CD14-positive monocyte (primary cell): ENCODE data around the gene TAF1C. TPM values are rescaled to one million over a fixed set of nuclear protein-coding genes. Genes with fewer than 3 reads are reported as not detected.

Experiments used
- DNase-seq, 3 donors: peaks; one replicate each; pipeline ENCODE4 v3.0.0-alpha.2; 2011 to 2022
- H2AFZ ChIP-seq: 2 replicates; pipeline ENCODE4 v1.6.0; 2012; ENCODE audit warnings: mild to moderate bottlenecking, low read depth, low read length, inconsistent platforms; ENCODE audit not compliant: insufficient read depth, poor library complexity, severe bottlenecking
- H3K27ac ChIP-seq, 2 donors: 1 replicate in 1 of 2; 2 replicates in 1 of 2; pipeline ENCODE4 v1.5.1; 2012 to 2013; ENCODE audit warnings: low read length in 2 of 2, control low read depth in 1 of 2, inconsistent platforms in 1 of 2, low read depth in 1 of 2, mild to moderate bottlenecking in 1 of 2
- H3K27me3 ChIP-seq, 2 donors: one replicate each; pipeline versions ENCODE4 v1.6.0 to v1.6.1; 2011 to 2013; ENCODE audit warnings: low read length in 2 of 2; ENCODE audit not compliant: control insufficient read depth in 2 of 2, insufficient read depth in 2 of 2
- H3K36me3 ChIP-seq, 2 donors: replicated peaks in 1 of 2; 1 replicate in 1 of 2; 2 replicates in 1 of 2; pipeline versions ENCODE4 v1.5.1 to v1.6.1; 2012 to 2013; ENCODE audit warnings: low read length in 2 of 2, control low read depth in 1 of 2, inconsistent platforms in 1 of 2, mild to moderate bottlenecking in 1 of 2; ENCODE audit not compliant: insufficient read depth in 2 of 2, control insufficient read depth in 1 of 2
- H3K4me1 ChIP-seq, 2 donors: 1 replicate in 1 of 2; 2 replicates in 1 of 2; pipeline versions ENCODE4 v1.5.1 to v1.6.1; 2012 to 2013; ENCODE audit warnings: low read length in 2 of 2, control low read depth in 1 of 2, inconsistent platforms in 1 of 2, mild to moderate bottlenecking in 1 of 2, moderate library complexity in 1 of 2; ENCODE audit not compliant: insufficient read depth in 2 of 2, control insufficient read depth in 1 of 2
- H3K4me2 ChIP-seq: replicated peaks from 2 replicates; pipeline ENCODE3; 2012; ENCODE audit warnings: low read length, moderate library complexity, mild to moderate bottlenecking; ENCODE audit not compliant: poor library complexity, severe bottlenecking; ENCODE audit errors: extremely low read depth
- H3K4me3 ChIP-seq, 3 experiments: fragments of 200-600 bp in 1 of 3; sonication (generic) in 1 of 3; replicated peaks in 1 of 3; 1 replicate in 2 of 3; 2 replicates in 1 of 3; pipeline ENCODE4 v1.5.1; 2011 to 2013; ENCODE audit warnings: low read length in 3 of 3, mild to moderate bottlenecking in 3 of 3, control low read depth in 2 of 3, low read depth in 2 of 3, inconsistent platforms in 1 of 3, moderate library complexity in 1 of 3
- H3K79me2 ChIP-seq: 2 replicates; pipeline ENCODE4 v1.6.0; 2012; ENCODE audit warnings: mild to moderate bottlenecking, control low read depth, inconsistent platforms, low read length, moderate library complexity; ENCODE audit not compliant: insufficient read depth
- H3K9ac ChIP-seq: 2 replicates; pipeline ENCODE4 v1.6.0; 2017; ENCODE audit warnings: low read length, mild to moderate bottlenecking; ENCODE audit not compliant: insufficient read depth, poor library complexity, severe bottlenecking
- H3K9me3 ChIP-seq, 2 donors: replicated peaks in 1 of 2; 1 replicate in 1 of 2; 2 replicates in 1 of 2; pipeline versions ENCODE4 v1.5.1 to v1.6.1; 2012 to 2013; ENCODE audit warnings: low read length in 2 of 2, control low read depth in 1 of 2; ENCODE audit not compliant: control insufficient read depth in 1 of 2, insufficient read depth in 1 of 2
- H4K20me1 ChIP-seq: 2 replicates; pipeline ENCODE4 v1.6.0; 2012; ENCODE audit warnings: mild to moderate bottlenecking, low read length, control low read depth, moderate library complexity; ENCODE audit not compliant: insufficient read depth
- H3K27ac Mint-ChIP-seq, 7 donors: one replicate each; pipeline ENCODE4 v1.8.0; 2020; ENCODE audit warnings: mild to moderate bottlenecking in 7 of 7, mixed read lengths in 7 of 7, moderate library complexity in 6 of 7, inconsistent platforms in 2 of 7
- H3K27me3 Mint-ChIP-seq, 3 donors: one replicate each; pipeline ENCODE4 v1.8.0; 2021 to 2022; ENCODE audit warnings: low read depth in 3 of 3, mild to moderate bottlenecking in 3 of 3, mixed read lengths in 3 of 3, moderate library complexity in 3 of 3, inconsistent platforms in 1 of 3
- H3K36me3 Mint-ChIP-seq, 2 donors: one replicate each; pipeline ENCODE4 v1.8.0; 2020; ENCODE audit warnings: mixed read lengths in 2 of 2, inconsistent platforms in 1 of 2, mild to moderate bottlenecking in 1 of 2
- H3K4me1 Mint-ChIP-seq: one replicate; pipeline ENCODE4 v1.8.0; 2020; ENCODE audit warnings: mild to moderate bottlenecking, mixed read lengths
- H3K4me3 Mint-ChIP-seq, 2 donors: one replicate each; pipeline ENCODE4 v1.8.0; 2020; ENCODE audit warnings: mild to moderate bottlenecking in 2 of 2, mixed read lengths in 2 of 2, moderate library complexity in 1 of 2
- H3K9me3 Mint-ChIP-seq, 7 donors: one replicate each; pipeline ENCODE4 v1.8.0; 2020 to 2022; ENCODE audit warnings: mixed read lengths in 7 of 7, mild to moderate bottlenecking in 6 of 7, moderate library complexity in 6 of 7, inconsistent platforms in 2 of 7
- CTCF ChIP-seq: fragments of 200-600 bp; IDR thresholded peaks from one replicate; pipeline ENCODE4 v1.8.0; 2022; ENCODE audit warnings: antibody characterized with exemption, mild to moderate bottlenecking
- WGBS: methylation state at CpG from one replicate; pipeline ENCODE4 v1.1.5; 2013; ENCODE audit warnings: missing lambda C conversion rate; ENCODE audit not compliant: insufficient coverage; 5-methylcytosine and 5-hydroxymethylcytosine counted together
- intact Hi-C, 2 donors: fragments of 100-400 bp; cut with micrococcal nuclease; formaldehyde crosslinking; loops; one replicate each; pipeline versions ENCODE4 v1.15.0 to v1.15.1; 2023
- polyA plus RNA-seq, 3 donors: library from polyadenylated mRNA; depleted of rRNA in 1 of 3; unstranded in 2 of 3; stranded (reverse) in 1 of 3; fragments of 300-500 nt in 2 of 3; fragments of >200 nt in 1 of 3; fragmentation: Illumina TruSeq in 2 of 3; gene quantifications; 1 replicate in 2 of 3; 2 replicates in 1 of 3; pipeline ENCODE4 v1.2.3, GENCODE V29; 2012 to 2021

Gene TAF1C
- polyA plus RNA-seq, 3 donors: 4.0 to 126 (median 4.5) TPM

GRCh38 chr16:84220851-84221250, 34.0 kb upstream of the TAF1C start:
- no peak overlapping the region for H3K9ac ChIP-seq
- peaks cover 2 to 10% (median 7%) of the 10 kb centered on the region in 3 donors for H3K27me3 Mint-ChIP-seq
- H4K20me1 ChIP-seq: no peaks in the 10 kb centered on the region
- no peak overlapping the region for H3K27ac ChIP-seq
- 86% methylated on average over 1 of the region's 1 CpG for WGBS
- H3K9me3 ChIP-seq: no peaks in the 10 kb centered on the region
- H3K4me3 ChIP-seq: no peak overlapping the region
- no peaks in the 10 kb centered on the region for H3K36me3 Mint-ChIP-seq
- no peaks in the 10 kb centered on the region for H3K36me3 ChIP-seq
- no peak for TF ChIP-seq CTCF
- no peak for DNase-seq
- intact Hi-C loops: no loop called here
- H3K4me1 ChIP-seq: no peaks in the 10 kb centered on the region
- no peaks in the 10 kb centered on the region for H3K27me3 ChIP-seq
- no peak overlapping the region for H3K4me2 ChIP-seq
- H3K79me2 ChIP-seq: no peaks in the 10 kb centered on the region
- no peak overlapping the region for H2AFZ ChIP-seq
- no peaks in the 10 kb centered on the region for H3K4me1 Mint-ChIP-seq
- H3K27ac Mint-ChIP-seq: peak overlapping the region in 1 of 7 donors; percentile 46
- H3K4me3 Mint-ChIP-seq: no peak overlapping the region
- H3K9me3 Mint-ChIP-seq: no peaks in the 10 kb centered on the region

DNA sequence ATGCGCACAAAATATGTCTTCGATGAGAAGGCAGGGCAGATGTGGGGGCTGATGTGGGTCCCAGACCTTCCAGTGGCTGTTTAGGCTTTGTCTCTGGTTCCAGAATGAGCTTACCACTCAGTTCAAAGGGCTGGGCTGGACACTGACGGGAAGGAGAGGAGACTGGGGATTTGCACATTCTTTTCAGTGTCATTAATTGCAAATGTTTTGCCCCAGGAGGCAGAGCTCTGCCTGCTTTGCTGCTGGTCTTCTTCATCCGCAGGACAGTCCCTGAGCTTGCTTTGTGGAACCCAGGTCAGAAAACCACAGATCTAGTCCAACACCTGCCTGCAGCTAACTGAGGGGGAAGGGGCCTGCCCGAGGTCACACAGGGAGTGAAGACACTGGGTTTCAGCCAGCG, 32.1 kb upstream of the TAF1C start:
- intact Hi-C loops: no loop called here
- peaks cover 2 to 11% (median 7%) of the 10 kb centered on the region in 3 donors for H3K27me3 Mint-ChIP-seq
- H3K4me2 ChIP-seq: no peak overlapping the region
- no peak overlapping the region for H3K4me3 ChIP-seq
- TF ChIP-seq CTCF: no peak
- H3K27ac ChIP-seq: no peak overlapping the region
- no peak overlapping the region for H3K9ac ChIP-seq
- H3K4me3 Mint-ChIP-seq: no peak overlapping the region
- 89% methylated on average over 6 of the region's 6 CpGs for WGBS
- DNase-seq: no peak
- no peaks in the 10 kb centered on the region for H3K36me3 ChIP-seq
- H3K27ac Mint-ChIP-seq: no peak overlapping the region
- no peaks in the 10 kb centered on the region for H4K20me1 ChIP-seq
- H3K9me3 ChIP-seq: no peaks in the 10 kb centered on the region
- no peaks in the 10 kb centered on the region for H3K4me1 ChIP-seq
- peaks cover 6% of the 10 kb centered on the region for H3K4me1 Mint-ChIP-seq
- no peaks in the 10 kb centered on the region for H3K79me2 ChIP-seq
- no peak overlapping the region for H2AFZ ChIP-seq
- H3K36me3 Mint-ChIP-seq: no peaks in the 10 kb centered on the region
- H3K9me3 Mint-ChIP-seq: no peaks in the 10 kb centered on the region
- no peaks in the 10 kb centered on the region for H3K27me3 ChIP-seq
